Measurements from ENCODE around the gene DAB1.

DAB1 gene

GRCh38 chr1:56970280-56970679, 453.6 kb downstream of the DAB1 start:
- DNase-seq, result no peak

- no peak for DNase-seq
Measured at GRCh38 chr1:56968878-56969495, 454.9 kb downstream of the DAB1 start.

GRCh38 chr1:56967900-56968832, 455.7 kb downstream of the DAB1 start:
- no peak for DNase-seq

GRCh38 chr1:56967355-56967754, 456.5 kb downstream of the DAB1 start:
- DNase-seq, result no peak

GRCh38 chr1:56966698-56966999, 457.2 kb downstream of the DAB1 start:
- no peak for DNase-seq

GRCh38 chr1:56965916-56966697, 457.8 kb downstream of the DAB1 start, which contains the start of gene C8B:
C8B (minus strand) TSS chr1:56966015; CDS start chr1:56965948, 67 bp downstream.
- DNase-seq, result no peak

- DNase-seq, result no peak
Measured at GRCh38 chr1:56965191-56965590, 458.7 kb downstream of the DAB1 start.

- no peak for DNase-seq
Measured at GRCh38 chr1:56964349-56965017, 459.4 kb downstream of the DAB1 start.

- DNase-seq, result no peak
Measured at GRCh38 chr1:56963667-56964066, 460.2 kb downstream of the DAB1 start.

GRCh38 chr1:56961426-56961825, 462.4 kb downstream of the DAB1 start:
- no peak for DNase-seq

GRCh38 chr1:56958526-56958925, 465.3 kb downstream of the DAB1 start:
- DNase-seq, result no peak

- DNase-seq, result no peak
Measured at GRCh38 chr1:56957931-56958330, 465.9 kb downstream of the DAB1 start.

- DNase-seq, result no peak
Measured at GRCh38 chr1:56954664-56955063, 469.2 kb downstream of the DAB1 start.

- no peak for DNase-seq
Measured at GRCh38 chr1:56953386-56953785, 470.5 kb downstream of the DAB1 start.

- DNase-seq, result no peak
Measured at GRCh38 chr1:56952501-56952900, 471.4 kb downstream of the DAB1 start.

- DNase-seq, result no peak
Measured at GRCh38 chr1:56948403-56949023, 475.3 kb downstream of the DAB1 start.
